Spleen (tissue), 11 donors: ENCODE measurements around the gene CYBRD1. TPM values are rescaled to one million over a fixed set of nuclear protein-coding genes. Genes with fewer than 3 reads are reported as not detected.

Experiments used
- DNase-seq: peaks from one replicate; pipeline ENCODE4 v3.0.0-alpha.2; 2020
- H3K27ac ChIP-seq, 8 donors: fragments of 200-600 bp; sonication (generic) in 7 of 8; 1 replicate in 4 of 8; 2 replicates in 4 of 8; pipeline versions ENCODE4 v1.5.0 to v1.8.0; 2016 to 2021; ENCODE audit warnings: inconsistent platforms in 4 of 8, mild to moderate bottlenecking in 4 of 8, moderate library complexity in 1 of 8
- H3K27me3 ChIP-seq, 7 donors: fragments of 200-600 bp; sonication (generic) in 6 of 7; replicated peaks in 1 of 7; 1 replicate in 4 of 7; 2 replicates in 3 of 7; pipeline versions ENCODE4 v1.5.0 to v1.8.0; 2016 to 2021; ENCODE audit warnings: inconsistent platforms in 3 of 7, mild to moderate bottlenecking in 1 of 7
- H3K36me3 ChIP-seq, 6 donors: fragments of 200-600 bp; sonication (generic) in 5 of 6; 1 replicate in 4 of 6; 2 replicates in 2 of 6; pipeline versions ENCODE4 v1.5.0 to v1.8.0; 2016 to 2021; ENCODE audit warnings: inconsistent platforms in 2 of 6
- H3K4me1 ChIP-seq, 6 donors: fragments of 200-600 bp; sonication (generic) in 5 of 6; 1 replicate in 3 of 6; 2 replicates in 3 of 6; pipeline versions ENCODE4 v1.5.0 to v1.8.0; 2016 to 2021; ENCODE audit warnings: inconsistent platforms in 3 of 6
- H3K4me3 ChIP-seq, 8 donors: fragments of 200-600 bp; sonication (generic) in 7 of 8; 1 replicate in 4 of 8; 2 replicates in 4 of 8; pipeline versions ENCODE4 v1.5.0 to v1.8.0; 2016 to 2021; ENCODE audit warnings: inconsistent platforms in 4 of 8, mild to moderate bottlenecking in 4 of 8, moderate library complexity in 2 of 8
- H3K9me3 ChIP-seq, 8 donors: fragments of 200-600 bp; sonication (generic) in 7 of 8; 1 replicate in 4 of 8; 2 replicates in 4 of 8; pipeline versions ENCODE4 v1.5.0 to v1.8.0; 2016 to 2021; ENCODE audit warnings: inconsistent platforms in 4 of 8
- CTCF ChIP-seq, 11 experiments: fragments of 200-600 bp in 7 of 11; fragments of 450-650 bp in 4 of 11; sonication (generic) in 4 of 11; IDR thresholded peaks in 8 of 11; conservative IDR thresholded peaks in 3 of 11; 1 replicate in 7 of 11; 2 replicates in 4 of 11; pipeline versions ENCODE4 v1.4.0 to v1.8.0; 2016 to 2021; ENCODE audit warnings: antibody characterized with exemption in 11 of 11, inconsistent platforms in 4 of 11, mild to moderate bottlenecking in 1 of 11
- POLR2A ChIP-seq, 3 donors: fragments of 450-650 bp; IDR thresholded peaks; one replicate each; pipeline ENCODE4 v1.5.1; 2017; ENCODE audit warnings: antibody characterized with exemption in 3 of 3, mild to moderate bottlenecking in 1 of 3
- POLR2AphosphoS5 ChIP-seq, 3 donors: sonication (generic); formaldehyde crosslinking; IDR thresholded peaks; one replicate each; pipeline ENCODE4 v1.5.1; 2017; ENCODE audit warnings: antibody characterized with exemption in 3 of 3
- WGBS, 5 donors: extraction: QIAGEN DNeasy Blood & Tissue Kit in 3 of 5; methylation state at CpG; one replicate each; pipeline versions ENCODE4 v1.1.5 to v1.1.7; 2013 to 2018; 5-methylcytosine and 5-hydroxymethylcytosine counted together
- intact Hi-C: fragments of 100-400 bp; cut with DNase I; formaldehyde crosslinking; loops from one replicate; pipeline ENCODE4 v1.15.0; 2023; ENCODE audit warnings: low total_unique reads
- polyA plus RNA-seq, 3 donors: library from polyadenylated mRNA; stranded (reverse); fragments of 200-250 nt; gene quantifications; one replicate each; pipeline ENCODE4 v1.2.1, GENCODE V29; 2013
- total RNA-seq, 7 donors: library from RNA; depleted of rRNA in 3 of 7; stranded (reverse); fragments of >200 nt in 3 of 7; fragmentation: NEBNext Ultra II Directional in 4 of 7; extraction: Animal tissue kit (Norgen Biotek cat#: 25700) in 4 of 7; gene quantifications; one replicate each; pipeline versions ENCODE4 v1.1.0 to v1.2.1, GENCODE V29; 2016 to 2021
- donor health status: healthy with polysubstance abuse.
- donor health status: DM: no; HTN: no; CAD: no; lungs with moderate emphysema.
- donor health status: DM: no; HTN: no; CAD: no.
- donor health status: Bipolar disorder and iron deficiency.
- donor health status: healthy.
- donor health status: DM: no; HTN: no; CAD: no.
- donor health status: DM: yes; HTN: yes; CAD: no.

Gene CYBRD1
- total and polyA plus RNA-seq, 10 donors: 8.2 to 61.7 (median 41.9) TPM

- Histone ChIP-seq H3K27me3 (peaks cover 0 to 42% (median 18%) of the 10 kb centered on the region in 7 donors), H3K27ac (peak overlapping the region; percentile 57 to 92 (median 88)), H3K4me1 (peaks cover 0 to 44% (median 33%) of the 10 kb centered on the region in 6 donors), H3K36me3 (no peaks in the 10 kb centered on the region), H3K4me3 (peak overlapping the region in 7 of 8 donors; percentile 64 to 81 (median 75)), H3K9me3 (no peaks in the 10 kb centered on the region)
- intact Hi-C loops: no loop called here
- WGBS, 5 donors: 70 to 81% (median 77%) methylated on average over 5 of the region's 5 CpGs
- no peak for DNase-seq
- TF ChIP-seq POLR2A (IDR thresholded peaks at IDR 0.05) (no peak), POLR2AphosphoS5 (IDR thresholded peaks at IDR 0.05) (no peak), CTCF (IDR thresholded peaks at IDR 0.05 in 8 of 11, conservative IDR thresholded peaks at IDR 0.05 in 3 of 11) (no peak)
Measured at GRCh38 chr2:171521361-171522051, 768 bp upstream of the CYBRD1 start.

GRCh38 chr2:171522788-171523087 is 464 bp downstream of the CYBRD1 start:
- no peaks in the 10 kb centered on the region for H3K36me3 ChIP-seq
- TF ChIP-seq POLR2A (IDR thresholded peaks at IDR 0.05): no peak
- TF ChIP-seq CTCF (IDR thresholded peaks at IDR 0.05 in 8 of 11, conservative IDR thresholded peaks at IDR 0.05 in 3 of 11): no peak
- TF ChIP-seq POLR2AphosphoS5 (IDR thresholded peaks at IDR 0.05): no peak
- H3K4me1 ChIP-seq: peaks cover 0 to 44% (median 33%) of the 10 kb centered on the region in 6 donors
- intact Hi-C loops: no loop called here
- peak overlapping the region; percentile 59 to 81 (median 72) for H3K4me3 ChIP-seq
- H3K9me3 ChIP-seq: no peaks in the 10 kb centered on the region
- WGBS, 5 donors: 0 to 1% (median 0%) methylated on average over 14 to 29 of the region's 29 CpGs
- peaks cover 0 to 42% (median 18%) of the 10 kb centered on the region in 7 donors for H3K27me3 ChIP-seq
- DNase-seq: peak; percentile 81
- peak overlapping the region; percentile 57 to 92 (median 88) for H3K27ac ChIP-seq

GRCh38 chr2:171523088-171524017 is 1.1 kb downstream of the CYBRD1 start:
- H3K9me3 ChIP-seq: no peaks in the 10 kb centered on the region
- peaks cover 0 to 42% (median 18%) of the 10 kb centered on the region in 7 donors for H3K27me3 ChIP-seq
- H3K4me1 ChIP-seq: peaks cover 0 to 44% (median 33%) of the 10 kb centered on the region in 6 donors
- TF ChIP-seq POLR2A (IDR thresholded peaks at IDR 0.05): peak in 1 of 3 donors; percentile 40
- TF ChIP-seq POLR2AphosphoS5 (IDR thresholded peaks at IDR 0.05): peak; percentile 45 to 81 (median 76)
- no peak for TF ChIP-seq CTCF (IDR thresholded peaks at IDR 0.05 in 8 of 11, conservative IDR thresholded peaks at IDR 0.05 in 3 of 11)
- DNase-seq: peak; percentile 87
- 1 to 3% (median 1%) methylated on average over 40 to 62 of the region's 62 CpGs for WGBS, 5 donors
- H3K27ac ChIP-seq: peak overlapping the region; percentile 57 to 92 (median 88)
- peak overlapping the region; percentile 59 to 81 (median 72) for H3K4me3 ChIP-seq
- intact Hi-C loops: no loop called here
- no peaks in the 10 kb centered on the region for H3K36me3 ChIP-seq
